Calu3 (cell line): ENCODE results near the gene CD200R1. TPM values are rescaled to one million over a fixed set of nuclear protein-coding genes. Genes with fewer than 3 reads are reported as not detected.

Source experiments
- BruUV-seq: library from RNA; stranded (reverse); fragments of 400-500 nt; replicated peaks from 2 replicates; lab custom pipeline; 2021; lab: Mats Ljungman, UMichigan
- CTCF ChIA-PET: fragments of 300-600 bp; sonication (Branson Sonifier 250); formaldehyde crosslinking; loops from one replicate; lab custom pipeline; 2022; ENCODE audit warnings: antibody characterized with exemption; lab: Charles Lee
- DNase-seq: peaks from one replicate; pipeline ENCODE4 v3.0.0; 2022
- H3K27ac Mint-ChIP-seq: one replicate; pipeline ENCODE4 v1.8.0; 2022; ENCODE audit warnings: mixed read lengths; ENCODE audit not compliant: unreplicated experiment
- H3K27me3 Mint-ChIP-seq: one replicate; pipeline ENCODE4 v1.8.0; 2022; ENCODE audit warnings: mixed read lengths; ENCODE audit not compliant: unreplicated experiment
- H3K36me3 Mint-ChIP-seq: one replicate; pipeline ENCODE4 v1.8.0; 2022; ENCODE audit warnings: mild to moderate bottlenecking, moderate library complexity, mixed read lengths; ENCODE audit not compliant: insufficient read depth, unreplicated experiment
- H3K4me1 Mint-ChIP-seq: one replicate; pipeline ENCODE4 v1.8.0; 2022; ENCODE audit warnings: mild to moderate bottlenecking, low read depth, mixed read lengths; ENCODE audit not compliant: unreplicated experiment
- H3K4me3 Mint-ChIP-seq: one replicate; pipeline ENCODE4 v1.8.0; 2022; ENCODE audit warnings: mild to moderate bottlenecking, low read depth, moderate library complexity, mixed read lengths; ENCODE audit not compliant: unreplicated experiment
- H3K9me3 Mint-ChIP-seq: one replicate; pipeline ENCODE4 v1.8.0; 2022; ENCODE audit warnings: low read depth, mixed read lengths; ENCODE audit not compliant: unreplicated experiment
- CTCF ChIP-seq: fragments of 200-600 bp; IDR thresholded peaks from one replicate; pipeline ENCODE4 v1.8.0; 2022; ENCODE audit warnings: antibody characterized with exemption; ENCODE audit not compliant: unreplicated experiment
- intact Hi-C: fragments of 100-400 bp; cut with micrococcal nuclease; formaldehyde crosslinking; loops from one replicate; pipeline ENCODE4 v1.10.0; 2022; ENCODE audit not compliant: unreplicated experiment
- total RNA-seq: library from RNA; stranded (reverse); gene quantifications from 2 replicates; pipeline ENCODE4 v1.2.3, GENCODE V29; 2022

CD200R1 gene
- total RNA-seq, 1 experiment from 2014 or later, result not detected

GRCh38 chr3:112967425-112967824, 7.5 kb downstream of the CD200R1 start:
- no peak overlapping the region for H3K27ac Mint-ChIP-seq

GRCh38 chr3:112966633-112967032, 8.3 kb downstream of the CD200R1 start:
- Mint-ChIP-seq H3K9me3 (peaks cover 7% of the 10 kb centered on the region), H3K27me3 (peaks cover 40% of the 10 kb centered on the region), H3K4me3 (no peak overlapping the region), H3K27ac (no peak overlapping the region), H3K36me3 (no peaks in the 10 kb centered on the region), H3K4me1 (no peaks in the 10 kb centered on the region)
- DNase-seq, result no peak
- TF ChIP-seq CTCF, result no peak
- intact Hi-C loops, result no loop called here
- CTCF ChIA-PET, result no interaction called here
- BruUV-seq, result no TSS peak

More at GRCh38 chr3:112967425-112967824, 7.5 kb downstream of the CD200R1 start:
- Mint-ChIP-seq H3K36me3 (no peaks in the 10 kb centered on the region), H3K27me3 (peaks cover 48% of the 10 kb centered on the region), H3K4me1 (no peaks in the 10 kb centered on the region), H3K9me3 (peaks cover 7% of the 10 kb centered on the region), H3K4me3 (no peak overlapping the region)
- intact Hi-C loops, result no loop called here
- no TSS peak for BruUV-seq
- DNase-seq, result no peak
- TF ChIP-seq CTCF, result no peak
- CTCF ChIA-PET, result no interaction called here

DNA sequence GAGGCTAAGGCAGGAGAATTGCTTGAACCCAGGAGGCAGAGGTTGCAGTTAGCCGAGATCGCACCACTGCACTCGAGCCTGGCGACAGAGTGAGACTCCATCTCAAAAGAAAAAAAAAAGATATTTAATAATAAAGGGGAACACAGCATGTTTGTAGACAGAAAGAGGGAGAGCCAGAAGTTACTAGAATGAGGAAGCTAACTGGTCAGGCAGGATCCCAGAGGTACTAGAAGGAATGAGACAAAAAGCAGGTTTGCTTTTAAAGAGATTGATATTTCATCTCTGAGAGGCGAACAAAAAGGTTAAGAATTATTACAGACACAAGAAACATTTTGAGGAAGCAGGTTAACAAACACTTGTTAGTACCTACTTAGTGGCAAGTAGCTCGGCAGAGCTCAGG, 9.2 kb downstream of the CD200R1 start:
- no peaks in the 10 kb centered on the region for H3K4me1 Mint-ChIP-seq
- H3K4me3 Mint-ChIP-seq, result no peak overlapping the region
- DNase-seq, result no peak
- peaks cover 7% of the 10 kb centered on the region for H3K9me3 Mint-ChIP-seq
- H3K36me3 Mint-ChIP-seq, result no peaks in the 10 kb centered on the region
- peaks cover 34% of the 10 kb centered on the region for H3K27me3 Mint-ChIP-seq
- no peak for TF ChIP-seq CTCF
- intact Hi-C loops, result no loop called here
- H3K27ac Mint-ChIP-seq, result no peak overlapping the region
- CTCF ChIA-PET, result interaction anchor here (0.6 kb wide), 1 partner anchor 41 kb away, joined by 3 read pairs; no protein-coding TSS in a partner anchor
- BruUV-seq, result no TSS peak

- BruUV-seq, result no TSS peak
- H3K36me3 Mint-ChIP-seq, result no peaks in the 10 kb centered on the region
- peaks cover 7% of the 10 kb centered on the region for H3K9me3 Mint-ChIP-seq
- H3K4me3 Mint-ChIP-seq, result no peak overlapping the region
- intact Hi-C loops, result no loop called here
- H3K27me3 Mint-ChIP-seq, result peaks cover 34% of the 10 kb centered on the region
- H3K4me1 Mint-ChIP-seq, result no peaks in the 10 kb centered on the region
- TF ChIP-seq CTCF, result no peak
- CTCF ChIA-PET, result interaction anchor here (1.2 kb wide), 1 partner anchor 63 kb away, joined by 3 read pairs; no protein-coding TSS in a partner anchor
- no peak overlapping the region for H3K27ac Mint-ChIP-seq
- DNase-seq, result no peak
These were observed 11.2 kb downstream of the CD200R1 start for GRCh38 chr3:112963683-112964082.
